Hepatocyte (in vitro differentiated cells): ENCODE results near the gene ADAM12.

Source experiments
- CTCF ChIP-seq: fragments of 200-600 bp; sonication (generic); IDR thresholded peaks from 2 replicates; pipeline ENCODE4 v1.5.1; 2016; ENCODE audit warnings: antibody characterized with exemption, mild to moderate bottlenecking; ENCODE audit not compliant: poor library complexity
- EZH2phosphoT487 ChIP-seq: fragments of 200-600 bp; sonication (generic); IDR thresholded peaks from one replicate; pipeline ENCODE4 v1.6.1; 2018; ENCODE audit warnings: antibody characterized with exemption, mild to moderate bottlenecking, low read depth, moderate library complexity; ENCODE audit not compliant: unreplicated experiment, severe bottlenecking

- TF ChIP-seq CTCF (no peak), EZH2phosphoT487 (no peak)
Measured at GRCh38 chr10:126058104-126058503, 330.2 kb downstream of the ADAM12 start.
